Transverse colon (tissue), 4 donors: Measurements from ENCODE around the gene SNAI3. TPM values are rescaled to one million over a fixed set of nuclear protein-coding genes. Genes with fewer than 3 reads are reported as not detected.

Experiments used
- DNase-seq: peaks from one replicate; pipeline ENCODE4 v3.0.0-alpha.2; 2019
- H3K27ac ChIP-seq, 4 donors: fragments of 200-600 bp; sonication (generic); 2 replicates each; pipeline ENCODE4 v1.5.1; 2016 to 2018; ENCODE audit warnings: inconsistent platforms in 4 of 4
- H3K27me3 ChIP-seq: fragments of 200-600 bp; sonication (generic); 2 replicates; pipeline ENCODE4 v1.5.1; 2017; ENCODE audit warnings: inconsistent platforms
- H3K36me3 ChIP-seq, 4 donors: fragments of 200-600 bp; sonication (generic); 2 replicates each; pipeline ENCODE4 v1.5.1; 2017 to 2019; ENCODE audit warnings: inconsistent platforms in 4 of 4
- H3K4me1 ChIP-seq, 4 donors: fragments of 200-600 bp; sonication (generic); 2 replicates each; pipeline ENCODE4 v1.5.1; 2017 to 2020; ENCODE audit warnings: inconsistent platforms in 4 of 4
- H3K4me3 ChIP-seq, 4 donors: fragments of 200-600 bp; sonication (generic); 1 replicate in 1 of 4; 2 replicates in 3 of 4; pipeline versions ENCODE4 v1.5.1 to v1.6.1; 2017 to 2019; ENCODE audit warnings: inconsistent platforms in 4 of 4
- H3K9me3 ChIP-seq, 2 donors: fragments of 200-600 bp; sonication (generic); 2 replicates each; pipeline ENCODE4 v1.5.1; 2017 to 2019; ENCODE audit warnings: inconsistent platforms in 2 of 2
- CTCF ChIP-seq, 5 experiments: fragments of 200-600 bp in 3 of 5; fragments of 450-650 bp in 2 of 5; sonication (generic) in 3 of 5; IDR thresholded peaks; 1 replicate in 2 of 5; 2 replicates in 3 of 5; pipeline ENCODE4 v1.5.1; 2016 to 2017; ENCODE audit warnings: antibody characterized with exemption in 5 of 5, inconsistent platforms in 3 of 5, mild to moderate bottlenecking in 2 of 5, moderate library complexity in 1 of 5
- EP300 ChIP-seq: sonication (generic); formaldehyde crosslinking; IDR thresholded peaks from one replicate; pipeline ENCODE4 v1.6.1; 2017; ENCODE audit warnings: antibody characterized with exemption, low read depth
- POLR2A ChIP-seq: fragments of 450-650 bp; IDR thresholded peaks from one replicate; pipeline ENCODE4 v1.6.1; 2016; ENCODE audit warnings: antibody characterized with exemption, mild to moderate bottlenecking, moderate library complexity
- POLR2AphosphoS5 ChIP-seq, 3 donors: sonication (generic); formaldehyde crosslinking; IDR thresholded peaks; one replicate each; pipeline ENCODE4 v1.6.1; 2016; ENCODE audit warnings: antibody characterized with exemption in 3 of 3
- WGBS, 2 donors: methylation state at CpG; one replicate each; pipeline ENCODE4 v1.1.5; 2018; ENCODE audit warnings: low coverage in 1 of 2; 5-methylcytosine and 5-hydroxymethylcytosine counted together
- in situ Hi-C, 4 donors: fragments of 200-750 bp; cut with MboI; loops; one replicate each; pipeline versions ENCODE4 v1.15.0 to v1.15.1; 2017; ENCODE audit warnings: low sequenced_read_pairs in 3 of 4, low pct_ligation_motif_present in 1 of 4, low pct_unique_long_range_greater_than_20kb in 1 of 4
- intact Hi-C: fragments of 100-400 bp; cut with DNase I; formaldehyde crosslinking; loops from one replicate; pipeline ENCODE4 v1.15.1; 2023; ENCODE audit warnings: low total_unique reads
- total RNA-seq, 4 donors: library from RNA; depleted of rRNA; stranded (reverse); fragments of >200 nt; gene quantifications; one replicate each; pipeline ENCODE4 v1.1.0, GENCODE V29; 2016

SNAI3 gene
- total RNA-seq, 4 donors from 2014 or later, result 0.27 to 2.9 (median 0.75) TPM; not detected in 1

GRCh38 chr16:88688013-88688778, 1.9 kb upstream of the SNAI3 start:
- DNase-seq, result peak; percentile 40
- TF ChIP-seq POLR2AphosphoS5 (IDR thresholded peaks at IDR 0.05) (no peak), POLR2A (no peak), EP300 (no peak), CTCF (IDR thresholded peaks at IDR 0.05) (no peak)
- no peak overlapping the region for H3K4me3 ChIP-seq
- no peaks in the 10 kb centered on the region for H3K9me3 ChIP-seq
- peaks cover 0 to 37% (median 21%) of the 10 kb centered on the region in 4 donors for H3K4me1 ChIP-seq
- H3K27me3 ChIP-seq, result peaks cover 70% of the 10 kb centered on the region
- H3K36me3 ChIP-seq, result no peaks in the 10 kb centered on the region
- in situ Hi-C loops, result no loop called here
- intact Hi-C loops, result no loop called here
- 37% methylated on average over 27 of the region's 28 CpGs; no CpG with 5 or more reads in 1 of the 2 donors for WGBS, 2 donors
- H3K27ac ChIP-seq, result no peak overlapping the region

- TF ChIP-seq EP300 (no peak), POLR2A (no peak), CTCF (IDR thresholded peaks at IDR 0.05) (no peak), POLR2AphosphoS5 (IDR thresholded peaks at IDR 0.05) (no peak)
- no peaks in the 10 kb centered on the region for H3K9me3 ChIP-seq
- no peak overlapping the region for H3K4me3 ChIP-seq
- H3K36me3 ChIP-seq, result no peaks in the 10 kb centered on the region
- H3K4me1 ChIP-seq, result peaks cover 0 to 37% (median 21%) of the 10 kb centered on the region in 4 donors
- no peak overlapping the region for H3K27ac ChIP-seq
- WGBS, 2 donors, result 38 to 42% methylated on average over 2 to 3 of the region's 3 CpGs
- in situ Hi-C loops, result no loop called here
- intact Hi-C loops, result no loop called here
- peaks cover 72% of the 10 kb centered on the region for H3K27me3 ChIP-seq
- DNase-seq, result no peak
Observed at GRCh38 chr16:88687676-88688012, 1.3 kb upstream of the SNAI3 start.

GRCh38 chr16:88687254-88687576, 908 bp upstream of the SNAI3 start:
- Histone ChIP-seq H3K36me3 (no peaks in the 10 kb centered on the region), H3K4me1 (peaks cover 0 to 34% (median 19%) of the 10 kb centered on the region in 4 donors), H3K9me3 (no peaks in the 10 kb centered on the region), H3K27ac (no peak overlapping the region), H3K4me3 (no peak overlapping the region), H3K27me3 (peaks cover 74% of the 10 kb centered on the region)
- intact Hi-C loops, result no loop called here
- in situ Hi-C loops, result no loop called here
- 57% methylated on average over 7 of the region's 10 CpGs; no CpG with 5 or more reads in 1 of the 2 donors for WGBS, 2 donors
- no peak for TF ChIP-seq POLR2A
- no peak for TF ChIP-seq CTCF (IDR thresholded peaks at IDR 0.05)
- TF ChIP-seq EP300, result no peak
- TF ChIP-seq POLR2AphosphoS5 (IDR thresholded peaks at IDR 0.05), result no peak
- no peak for DNase-seq

GRCh38 chr16:88686062-88686438, 257 bp downstream of the SNAI3 start:
- in situ Hi-C loops, result no loop called here
- peak overlapping the region; percentile 16 to 58 (median 44) for H3K4me3 ChIP-seq
- H3K27ac ChIP-seq, result peak overlapping the region; percentile 58 to 63 (median 60)
- 0% methylated on average over 6 of the region's 25 CpGs; no CpG with 5 or more reads in 1 of the 2 donors for WGBS, 2 donors
- H3K36me3 ChIP-seq, result no peaks in the 10 kb centered on the region
- H3K4me1 ChIP-seq, result peaks cover 0 to 29% (median 20%) of the 10 kb centered on the region in 4 donors
- intact Hi-C loops, result no loop called here
- peaks cover 85% of the 10 kb centered on the region for H3K27me3 ChIP-seq
- no peaks in the 10 kb centered on the region for H3K9me3 ChIP-seq
- TF ChIP-seq EP300 (no peak), POLR2AphosphoS5 (IDR thresholded peaks at IDR 0.05) (no peak), POLR2A (no peak)
- peak; percentile 64 for DNase-seq
